GM12875 (cell line): ENCODE results near the gene TBX15.

ENCODE experiments used
- H3K4me3 ChIP-seq: one replicate; pipeline ENCODE4 v1.5.1; 2011; ENCODE audit warnings: low read depth, low read length, control low read depth
- TF ChIP-seq, protein P1 (sequence below): IDR thresholded peaks from 2 replicates; pipeline ENCODE4 v1.5.1; 2011; ENCODE audit warnings: low read depth, mild to moderate bottlenecking, control low read depth, inconsistent platforms, low read length, moderate library complexity, borderline replicate concordance; ENCODE audit not compliant: insufficient read depth

Gene TBX15

DNA sequence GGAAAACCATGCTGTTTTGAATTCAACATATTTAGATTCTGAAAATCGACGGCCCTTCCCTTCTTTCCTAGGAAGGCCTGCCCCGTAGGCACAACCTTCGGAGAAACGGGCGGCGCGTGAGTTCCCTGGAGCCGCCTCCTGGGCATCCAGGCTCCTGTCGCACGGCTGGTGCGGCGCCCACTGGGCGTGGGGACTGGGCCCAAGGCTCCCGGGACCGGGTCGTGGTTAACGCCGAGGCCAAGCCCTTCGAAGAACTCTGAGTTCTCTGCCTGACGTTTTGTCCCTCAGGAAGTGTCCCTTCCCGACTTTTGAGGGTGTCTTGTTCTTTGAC, 19.2 kb upstream of the TBX15 start:
- TF ChIP-seq, protein P1, sequence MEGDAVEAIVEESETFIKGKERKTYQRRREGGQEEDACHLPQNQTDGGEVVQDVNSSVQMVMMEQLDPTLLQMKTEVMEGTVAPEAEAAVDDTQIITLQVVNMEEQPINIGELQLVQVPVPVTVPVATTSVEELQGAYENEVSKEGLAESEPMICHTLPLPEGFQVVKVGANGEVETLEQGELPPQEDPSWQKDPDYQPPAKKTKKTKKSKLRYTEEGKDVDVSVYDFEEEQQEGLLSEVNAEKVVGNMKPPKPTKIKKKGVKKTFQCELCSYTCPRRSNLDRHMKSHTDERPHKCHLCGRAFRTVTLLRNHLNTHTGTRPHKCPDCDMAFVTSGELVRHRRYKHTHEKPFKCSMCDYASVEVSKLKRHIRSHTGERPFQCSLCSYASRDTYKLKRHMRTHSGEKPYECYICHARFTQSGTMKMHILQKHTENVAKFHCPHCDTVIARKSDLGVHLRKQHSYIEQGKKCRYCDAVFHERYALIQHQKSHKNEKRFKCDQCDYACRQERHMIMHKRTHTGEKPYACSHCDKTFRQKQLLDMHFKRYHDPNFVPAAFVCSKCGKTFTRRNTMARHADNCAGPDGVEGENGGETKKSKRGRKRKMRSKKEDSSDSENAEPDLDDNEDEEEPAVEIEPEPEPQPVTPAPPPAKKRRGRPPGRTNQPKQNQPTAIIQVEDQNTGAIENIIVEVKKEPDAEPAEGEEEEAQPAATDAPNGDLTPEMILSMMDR = no peak
- no peak overlapping the region for H3K4me3 ChIP-seq

DNA sequence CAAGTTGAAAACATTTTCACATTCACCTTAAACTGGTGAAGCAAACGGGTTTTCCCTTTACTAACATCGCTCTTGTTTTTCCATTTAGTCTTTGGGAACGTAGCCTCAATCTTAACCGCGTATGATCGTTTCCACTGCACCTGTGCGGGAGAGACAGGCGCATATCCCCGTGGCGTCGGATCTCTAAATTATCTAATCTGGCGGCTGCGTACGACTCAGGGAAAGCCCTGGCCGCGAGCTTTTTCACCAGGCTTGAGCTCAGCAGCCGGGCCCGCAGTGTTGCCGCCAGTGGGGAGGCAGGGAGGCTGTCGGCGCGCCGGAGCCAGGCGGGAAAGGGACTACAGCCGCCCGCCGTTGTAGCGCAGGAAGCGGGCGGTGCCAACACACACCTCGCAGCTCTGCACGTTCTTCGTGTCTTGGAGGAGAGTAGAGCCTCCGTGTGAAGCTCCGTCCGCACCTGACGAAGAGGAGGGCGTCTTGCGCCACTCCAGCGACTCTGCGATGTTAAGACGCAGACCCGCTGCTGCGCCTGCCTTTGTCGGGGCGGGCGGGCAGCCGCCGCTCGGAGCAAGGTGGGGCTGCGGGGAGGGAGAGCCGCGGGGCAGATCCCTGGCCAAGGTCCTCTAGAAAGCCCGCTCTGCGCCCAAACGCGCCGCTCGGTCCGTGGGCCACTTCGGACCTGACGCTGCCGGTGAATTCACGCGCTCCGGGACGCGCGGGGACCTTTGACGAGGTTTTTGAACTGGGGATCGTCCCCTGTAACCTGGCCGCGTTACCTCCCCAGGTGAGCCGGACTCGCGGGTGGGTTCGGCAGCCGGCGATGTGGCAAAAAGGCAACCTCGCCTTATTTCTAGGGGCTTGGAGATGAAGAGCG, 18.5 kb upstream of the TBX15 start:
- TF ChIP-seq, protein P1 = no peak
- H3K4me3 ChIP-seq = no peak overlapping the region

DNA sequence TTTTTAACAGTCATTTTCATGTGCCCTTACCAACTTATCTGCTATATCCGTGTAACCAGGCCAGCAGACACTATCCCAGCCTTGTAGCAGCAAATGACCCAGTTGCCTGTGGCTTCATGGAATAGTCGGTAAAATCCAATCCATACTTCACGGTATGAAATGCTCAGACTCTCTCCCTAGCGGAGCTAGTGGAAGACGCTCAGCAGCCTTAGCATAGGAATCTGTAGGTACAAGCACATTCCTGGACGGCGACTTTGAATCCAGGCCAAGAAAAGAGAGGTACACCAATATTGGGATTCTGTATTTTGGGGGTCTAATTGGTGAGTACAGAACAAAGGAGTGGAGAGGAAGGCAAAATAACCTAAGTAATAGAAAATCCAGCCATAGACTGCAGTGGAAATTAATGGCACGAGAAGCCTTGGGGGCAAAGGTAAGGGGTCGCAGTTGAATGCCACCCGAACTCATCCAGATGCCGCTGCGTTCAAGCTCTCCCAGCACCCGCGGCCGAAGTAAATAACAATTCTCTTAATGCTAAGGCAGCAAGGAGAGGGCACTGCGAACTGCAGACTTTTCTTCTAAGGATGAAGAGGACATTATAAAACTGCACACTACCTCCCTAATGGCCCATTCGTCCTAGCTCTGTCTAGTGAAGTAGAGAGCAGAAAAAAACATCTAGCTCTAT, 17.7 kb upstream of the TBX15 start:
- TF ChIP-seq, protein P1 = no peak
- H3K4me3 ChIP-seq = no peak overlapping the region

DNA sequence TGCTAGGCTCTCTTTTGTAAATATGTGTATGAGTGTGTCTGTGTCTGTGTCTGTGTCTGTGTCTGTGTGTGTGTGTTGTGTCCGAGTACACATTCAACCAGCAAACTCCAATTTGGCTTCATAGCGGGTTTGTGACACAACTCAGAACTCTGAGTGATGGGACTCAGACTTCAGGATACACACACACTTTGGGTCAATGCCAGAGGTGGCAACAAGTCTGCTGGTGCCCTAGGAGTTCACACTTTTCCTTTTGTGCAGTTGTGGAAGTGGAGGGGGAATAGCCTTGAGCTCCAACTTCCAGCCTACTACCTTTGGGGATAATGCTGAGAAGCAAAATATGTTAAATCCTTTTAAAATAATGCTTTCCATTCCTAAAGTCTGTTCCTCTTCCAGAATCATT, 16.6 kb upstream of the TBX15 start:
- no peak overlapping the region for H3K4me3 ChIP-seq
- TF ChIP-seq, protein P1 = no peak

DNA sequence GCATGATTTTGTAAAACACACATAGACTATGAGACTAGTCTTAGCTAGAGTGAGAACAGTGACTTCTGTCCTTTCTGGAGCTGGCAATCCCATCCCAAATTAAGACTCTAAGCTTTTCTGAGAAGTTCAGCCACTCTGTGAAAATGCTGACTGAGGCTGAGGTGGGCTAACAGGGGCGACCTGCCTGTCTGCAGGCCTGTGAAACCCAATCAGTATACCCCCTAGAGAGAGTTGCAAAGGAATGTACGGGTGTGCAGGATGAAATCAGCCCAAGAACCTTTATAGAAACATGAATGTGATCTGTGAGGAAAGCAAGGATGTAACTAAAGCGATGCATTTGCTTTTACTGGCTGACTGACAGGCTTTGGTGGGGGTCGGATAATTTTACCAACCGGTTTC, 16.0 kb upstream of the TBX15 start:
- TF ChIP-seq, protein P1 = no peak
- H3K4me3 ChIP-seq = no peak overlapping the region

DNA sequence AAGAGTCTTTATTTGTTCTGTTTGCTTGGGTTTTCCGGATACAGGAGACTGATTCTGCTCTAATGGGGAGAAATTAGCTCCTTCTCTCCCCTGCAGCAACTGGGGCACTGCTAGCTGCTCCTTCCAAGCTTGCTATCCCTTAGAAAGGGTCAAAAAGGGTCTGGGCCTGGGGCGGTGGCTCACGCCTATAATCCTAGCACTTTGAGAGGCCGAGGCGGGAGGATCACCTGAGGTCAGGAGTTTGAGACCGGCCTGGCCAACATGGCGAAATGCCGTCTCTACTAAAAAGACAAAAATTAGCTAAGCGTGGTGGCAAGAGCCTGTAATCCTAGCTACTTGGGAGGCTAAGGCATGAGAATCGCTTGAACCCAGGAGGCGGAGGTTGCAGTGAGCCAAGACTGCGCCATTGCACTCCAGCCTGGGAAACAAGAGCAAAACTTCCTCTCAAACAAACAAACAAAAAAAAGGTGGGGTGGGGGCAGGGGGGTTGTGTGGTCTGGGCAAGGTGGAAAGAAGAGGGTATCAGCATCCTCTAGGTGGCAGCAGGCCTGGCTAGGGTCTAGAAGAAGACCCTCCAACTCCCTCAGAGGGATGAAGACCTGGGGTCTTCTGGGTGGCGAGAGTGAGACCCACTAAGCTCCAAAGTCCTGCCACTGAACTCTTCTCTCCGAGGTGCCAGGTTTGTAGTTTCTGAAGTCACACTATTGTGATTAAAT, 15.4 kb upstream of the TBX15 start:
- no peak overlapping the region for H3K4me3 ChIP-seq
- TF ChIP-seq, protein P1 = no peak
